HEK293 (cell line): ENCODE data around the gene CNPY4.

Experiments used
- CTCF ChIA-PET: fragments of 350-600 bp; formaldehyde crosslinking; extraction: SDS; loops from one replicate; lab custom pipeline; 2021; ENCODE audit warnings: antibody characterized with exemption; lab: Yijun Ruan, JAX
- POLR2A ChIA-PET: fragments of 300-600 bp; formaldehyde crosslinking; extraction: SDS; loops from one replicate; lab custom pipeline; 2020; ENCODE audit warnings: antibody characterized with exemption, inconsistent platforms; lab: Yijun Ruan, JAX
- H3K27ac ChIP-seq: fragments of 200-500 bp; sonication (Bioruptor generic); 2 replicates; pipeline ENCODE4 v1.5.1; 2014; ENCODE audit warnings: low read depth, low read length, control low read depth, inconsistent platforms; ENCODE audit errors: extremely low read depth
- H3K36me3 ChIP-seq, 2 experiments: fragments of 200-500 bp in 1 of 2; sonication (Bioruptor generic) in 1 of 2; 1 replicate in 1 of 2; 2 replicates in 1 of 2; pipeline ENCODE4 v1.5.1; 2014 to 2017; ENCODE audit warnings: inconsistent platforms in 2 of 2, low read length in 2 of 2; ENCODE audit not compliant: control insufficient read depth in 2 of 2, insufficient read depth in 1 of 2
- H3K4me1 ChIP-seq: fragments of 200-500 bp; sonication (Bioruptor generic); 2 replicates; pipeline ENCODE4 v1.5.1; 2014; ENCODE audit warnings: mild to moderate bottlenecking, low read length, inconsistent platforms; ENCODE audit not compliant: control insufficient read depth, insufficient read depth
- H3K4me3 ChIP-seq: 2 replicates; pipeline ENCODE4 v1.5.1; 2011; ENCODE audit warnings: low read depth, mild to moderate bottlenecking, control low read depth, low read length, moderate library complexity
- H3K9me3 ChIP-seq: fragments of 200-500 bp; sonication (Bioruptor generic); 2 replicates; pipeline ENCODE4 v1.5.1; 2014; ENCODE audit warnings: low read depth, low read length, inconsistent platforms; ENCODE audit not compliant: control insufficient read depth, insufficient read depth
- GLIS2 ChIP-seq: fragments of 450-650 bp; formaldehyde crosslinking; IDR thresholded peaks from 2 replicates; pipeline ENCODE4 v1.5.1; 2016; ENCODE audit warnings: missing biosample characterization, missing genetic modification characterization
- HOXD13 ChIP-seq: sonication (generic); formaldehyde crosslinking; IDR thresholded peaks from 2 replicates; pipeline ENCODE4 v1.8.0; 2022; ENCODE audit warnings: missing genetic modification reagents, borderline replicate concordance
- IKZF3 ChIP-seq: fragments of 450-650 bp; IDR thresholded peaks from 2 replicates; pipeline ENCODE4 v1.5.0; 2018; ENCODE audit warnings: missing biosample characterization, mild to moderate bottlenecking, missing genetic modification characterization, moderate library complexity
- OSR2 ChIP-seq: fragments of 450-650 bp; formaldehyde crosslinking; IDR thresholded peaks from 2 replicates; pipeline ENCODE4 v1.5.1; 2016; ENCODE audit warnings: missing biosample characterization, missing genetic modification characterization
- PRDM10 ChIP-seq: fragments of 450-650 bp; formaldehyde crosslinking; IDR thresholded peaks from 2 replicates; pipeline ENCODE4 v1.5.1; 2016; ENCODE audit warnings: missing biosample characterization, missing genetic modification characterization
- REST ChIP-seq: fragments of 450-650 bp; formaldehyde crosslinking; IDR thresholded peaks from 2 replicates; pipeline ENCODE4 v1.5.1; 2016; ENCODE audit warnings: missing biosample characterization, missing genetic modification characterization
- ZBTB11 ChIP-seq: fragments of 450-650 bp; formaldehyde crosslinking; conservative IDR thresholded peaks from 2 replicates; pipeline ENCODE4 v1.5.1; 2016; ENCODE audit warnings: low read depth, missing biosample characterization, missing genetic modification characterization
- ZBTB26 ChIP-seq: fragments of 450-650 bp; formaldehyde crosslinking; optimal IDR thresholded peaks from 2 replicates; pipeline ENCODE3; 2016; ENCODE audit warnings: missing biosample characterization, mild to moderate bottlenecking, missing genetic modification characterization
- ZEB2 ChIP-seq: fragments of 450-650 bp; formaldehyde crosslinking; IDR thresholded peaks from 2 replicates; pipeline ENCODE4 v1.5.1; 2016; ENCODE audit warnings: missing biosample characterization, missing genetic modification characterization
- ZFHX2 ChIP-seq: fragments of 450-650 bp; formaldehyde crosslinking; conservative IDR thresholded peaks from 2 replicates; pipeline ENCODE4 v1.5.1; 2016; ENCODE audit warnings: missing biosample characterization, missing genetic modification characterization
- ZFP37 ChIP-seq: fragments of 450-650 bp; formaldehyde crosslinking; IDR thresholded peaks from 2 replicates; pipeline ENCODE4 v1.5.1; 2016; ENCODE audit warnings: missing biosample characterization, missing genetic modification characterization
- ZNF157 ChIP-seq: fragments of 450-650 bp; formaldehyde crosslinking; IDR thresholded peaks from 2 replicates; pipeline ENCODE4 v1.5.1; 2016; ENCODE audit warnings: missing biosample characterization, missing genetic modification characterization
- ZNF16 ChIP-seq: fragments of 450-650 bp; formaldehyde crosslinking; IDR thresholded peaks from 2 replicates; pipeline ENCODE4 v1.5.1; 2016; ENCODE audit warnings: low read depth, missing biosample characterization, missing genetic modification characterization
- ZNF174 ChIP-seq: fragments of 450-650 bp; formaldehyde crosslinking; IDR thresholded peaks from 2 replicates; pipeline ENCODE4 v1.5.0; 2017; ENCODE audit warnings: missing biosample characterization, mild to moderate bottlenecking, missing genetic modification characterization
- ZNF311 ChIP-seq: fragments of 450-650 bp; formaldehyde crosslinking; IDR thresholded peaks from 2 replicates; pipeline ENCODE4 v1.5.1; 2017; ENCODE audit warnings: missing biosample characterization, missing genetic modification characterization, borderline replicate concordance
- ZNF366 ChIP-seq: fragments of 450-650 bp; formaldehyde crosslinking; conservative IDR thresholded peaks from 2 replicates; pipeline ENCODE4 v1.5.1; 2016; ENCODE audit warnings: missing biosample characterization, missing genetic modification characterization
- ZNF398 ChIP-seq: fragments of 450-650 bp; formaldehyde crosslinking; IDR thresholded peaks from 2 replicates; pipeline ENCODE4 v1.5.1; 2017; ENCODE audit warnings: missing biosample characterization, missing genetic modification characterization
- ZNF670 ChIP-seq: fragments of 450-650 bp; formaldehyde crosslinking; IDR thresholded peaks from 2 replicates; pipeline ENCODE4 v1.5.1; 2016; ENCODE audit warnings: missing biosample characterization, missing genetic modification characterization, low read depth
- ZNF777 ChIP-seq: fragments of 450-650 bp; formaldehyde crosslinking; IDR thresholded peaks from 2 replicates; pipeline ENCODE4 v1.5.1; 2017; ENCODE audit warnings: missing biosample characterization, missing genetic modification characterization, borderline replicate concordance
- ZSCAN16 ChIP-seq: fragments of 450-650 bp; formaldehyde crosslinking; IDR thresholded peaks from 2 replicates; pipeline ENCODE4 v1.5.1; 2016; ENCODE audit warnings: missing biosample characterization, missing genetic modification characterization

Gene CNPY4

GRCh38 chr7:100156331-100157068, 37.1 kb downstream of the CNPY4 start:
- TF ChIP-seq ZNF777 (tag by site-specific recombination), result no peak
- no peak for TF ChIP-seq ZNF157 (tag by site-specific recombination)
- TF ChIP-seq ZNF366 (tag by site-specific recombination), result no peak
- TF ChIP-seq ZFP37 (tag by site-specific recombination), result no peak
- TF ChIP-seq ZNF311 (tag by site-specific recombination), result no peak
- no peak for TF ChIP-seq ZNF16 (tag by site-specific recombination)
- no peak for TF ChIP-seq OSR2 (tag by site-specific recombination)
- TF ChIP-seq ZNF174 (tag by site-specific recombination), result no peak
- no peak for TF ChIP-seq ZSCAN16 (tag by site-specific recombination)
- no peak for TF ChIP-seq ZFHX2
- no peak for TF ChIP-seq ZBTB26
- TF ChIP-seq ZNF398, result peak; percentile 45; the same call in 1 of the 2 replicates
- TF ChIP-seq ZEB2 (tag by site-specific recombination), result no peak
- no peak for TF ChIP-seq HOXD13 (CRISPR knock-in tag)
- TF ChIP-seq PRDM10 (tag by site-specific recombination), result peak; percentile 75
- Histone ChIP-seq H3K9me3 (no peaks in the 10 kb centered on the region), H3K36me3 (peaks cover 9 to 53% of the 10 kb centered on the region in 2 experiments; a peak in 2 of 3 replicates), H3K4me3 (no peak overlapping the region), H3K27ac (no peak overlapping the region), H3K4me1 (no peaks in the 10 kb centered on the region)
- ChIA-PET POLR2A (interaction anchor here (0.6 to 4.3 kb wide), 8 partner anchors 8 to 1072 kb away, joined by 3 to 38 read pairs (median 3); partner anchors contain the start of genes GPC2, LAMTOR4, MBLAC1 and MEPCE), CTCF (interaction anchor here (0.5 to 1.8 kb wide), 6 partner anchors 20 to 568 kb away, joined by 3 to 5 read pairs (median 3); no protein-coding TSS in a partner anchor)

GRCh38 chr7:100157069-100157333, 37.6 kb downstream of the CNPY4 start:
- ChIA-PET POLR2A (interaction anchor here (0.6 to 4.3 kb wide), 9 partner anchors 8 to 1072 kb away, joined by 3 to 38 read pairs (median 3); partner anchors contain the start of genes GPC2, LAMTOR4, MBLAC1 and MEPCE), CTCF (interaction anchor here (0.5 to 1.8 kb wide), 5 partner anchors 24 to 568 kb away, joined by 3 to 5 read pairs (median 3); no protein-coding TSS in a partner anchor)
- no peak overlapping the region for H3K4me3 ChIP-seq
- no peaks in the 10 kb centered on the region for H3K9me3 ChIP-seq
- no peaks in the 10 kb centered on the region for H3K4me1 ChIP-seq
- peaks cover 4 to 48% of the 10 kb centered on the region in 2 experiments; a peak in 2 of 3 replicates for H3K36me3 ChIP-seq
- H3K27ac ChIP-seq, result no peak overlapping the region
- TF ChIP-seq GLIS2 (tag by site-specific recombination) (0 out of 2 replicates have a peak, but pooled peaks have one; percentile 28), ZNF670 (tag by site-specific recombination) (no peak), IKZF3 (peak; percentile 10; the same call in 1 of the 2 replicates), ZBTB11 (tag by site-specific recombination) (0 out of 2 replicates have a peak, but pooled peaks have one; percentile 70), REST (peak; percentile 74)
